ENCODE results near the gene MIER2.

GRCh38 chr19:366205-366783, 21.7 kb upstream of the MIER2 start:
- TF ChIP-seq CTCF (IDR thresholded peaks at IDR 0.05) (no peak), POLR2A (IDR thresholded peaks at IDR 0.05) (no peak)

Measured in vagina (tissue), 2 donors.